Measurements from ENCODE around the gene ST7L. TPM values are rescaled to one million over a fixed set of nuclear protein-coding genes. Genes with fewer than 3 reads are reported as not detected.

ST7L gene
- total and polyA plus RNA-seq, 9 of the 15 experiments (the other 6 are each of a cell fraction or from before 2014, with no cell fraction given): 9.0 to 32.5 (median 26.6) TPM

DNA sequence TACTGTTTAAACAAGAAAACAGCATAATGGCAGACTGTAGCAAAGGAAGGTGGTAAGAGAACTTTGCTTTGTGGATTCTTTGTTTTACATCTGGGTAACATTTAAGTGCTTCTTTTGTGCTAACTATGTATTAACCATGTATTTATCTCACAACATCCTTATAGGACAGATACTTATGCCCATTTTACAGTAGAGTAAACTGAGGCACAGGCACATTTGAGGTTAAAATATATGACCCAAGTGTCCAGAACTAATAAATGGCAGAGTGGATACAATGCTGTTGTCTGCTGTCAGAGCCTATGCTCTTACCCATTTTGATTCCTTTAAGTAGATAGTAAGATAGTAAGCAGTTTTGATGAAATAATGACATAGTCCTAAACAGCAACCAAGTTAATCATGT, 7.9 kb upstream of the ST7L start:
- Histone ChIP-seq H3K4me3 (no peak overlapping the region), H3K36me3 (ENCODE audit: control insufficient read depth, insufficient read depth, low read length) (peaks cover 78% of the 10 kb centered on the region), H3K9me1 (ENCODE audit: control insufficient read depth, insufficient read depth, low read length) (peaks cover 9% of the 10 kb centered on the region), H3K27ac (ENCODE audit: extremely low read depth, low read depth, low read length) (no peak overlapping the region), H3K79me2 (ENCODE audit: control insufficient read depth, insufficient read depth, low read length) (peaks cover 98% of the 10 kb centered on the region), H3K4me2 (ENCODE audit: insufficient read depth, low read length) (no peak overlapping the region), H3K27me3 (ENCODE audit: control insufficient read depth in 2 of 2, insufficient read depth in 2 of 2, low read length in 2 of 2) (no peaks in the 10 kb centered on the region), H3K9me3 (replicated peaks; ENCODE audit: control insufficient read depth, insufficient read depth, low read depth, low read length) (no peaks in the 10 kb centered on the region), H3K9ac (ENCODE audit: insufficient read depth in 1 of 2, low read depth in 2 of 2, low read length in 2 of 2) (no peak overlapping the region), H3K4me1 (replicated peaks in 1 of 2; ENCODE audit: control insufficient read depth in 2 of 2, insufficient read depth in 2 of 2, low read length in 2 of 2) (peaks cover 13 to 31% of the 10 kb centered on the region in 2 experiments), H4K20me1 (replicated peaks; ENCODE audit: control insufficient read depth, insufficient read depth, low read length) (peaks cover 56% of the 10 kb centered on the region), H2AFZ (ENCODE audit: low read depth, low read length) (no peak overlapping the region)
- no peak for DNase-seq (ENCODE audit: extremely low read depth in 1 of 4, low spot score in 3 of 4)
- no peak for ATAC-seq
- intact Hi-C loops (cut with micrococcal nuclease): loop anchor here (10.0 kb wide), 1 partner anchor 178 kb away; no protein-coding TSS in a partner anchor
- no TSS peak for BruUV-seq (replicated peaks)
- in situ Hi-C loops (cut with MboI): loop anchor here (10.0 kb wide), 1 partner anchor 178 kb away; no protein-coding TSS in a partner anchor
- FAIRE-seq: no peak
- POLR2A ChIA-PET: no interaction called here
- CTCF ChIA-PET (ENCODE audit: low intra/inter-chr PET ratio): no interaction called here
- TF ChIP-seq SRSF9 (IDR thresholded peaks at IDR 0.05; ENCODE audit: borderline replicate concordance, low read depth, low read length) (no peak), ADNP (tag; IDR thresholded peaks at IDR 0.05) (peak; percentile 90), ZNF57 (CRISPR knock-in tag; IDR thresholded peaks at IDR 0.05) (no peak), PRPF4 (IDR thresholded peaks at IDR 0.05; ENCODE audit: insufficient read depth, low read depth, low read length, poor library complexity, severe bottlenecking) (no peak), RBFOX2 (IDR thresholded peaks at IDR 0.05; ENCODE audit: low read depth, low read length) (peak; percentile 6; the same call in 1 of the 2 replicates), BCOR (IDR thresholded peaks at IDR 0.05) (peak; percentile 79), ATF1 (CRISPR knock-in tag; IDR thresholded peaks at IDR 0.05) (no peak), ATF1 (tag; IDR thresholded peaks at IDR 0.05) (no peak), RBM25 (IDR thresholded peaks at IDR 0.05; ENCODE audit: low read depth, low read length, severe bottlenecking) (peak; percentile 96)
- TF ChIP-seq, protein P1, sequence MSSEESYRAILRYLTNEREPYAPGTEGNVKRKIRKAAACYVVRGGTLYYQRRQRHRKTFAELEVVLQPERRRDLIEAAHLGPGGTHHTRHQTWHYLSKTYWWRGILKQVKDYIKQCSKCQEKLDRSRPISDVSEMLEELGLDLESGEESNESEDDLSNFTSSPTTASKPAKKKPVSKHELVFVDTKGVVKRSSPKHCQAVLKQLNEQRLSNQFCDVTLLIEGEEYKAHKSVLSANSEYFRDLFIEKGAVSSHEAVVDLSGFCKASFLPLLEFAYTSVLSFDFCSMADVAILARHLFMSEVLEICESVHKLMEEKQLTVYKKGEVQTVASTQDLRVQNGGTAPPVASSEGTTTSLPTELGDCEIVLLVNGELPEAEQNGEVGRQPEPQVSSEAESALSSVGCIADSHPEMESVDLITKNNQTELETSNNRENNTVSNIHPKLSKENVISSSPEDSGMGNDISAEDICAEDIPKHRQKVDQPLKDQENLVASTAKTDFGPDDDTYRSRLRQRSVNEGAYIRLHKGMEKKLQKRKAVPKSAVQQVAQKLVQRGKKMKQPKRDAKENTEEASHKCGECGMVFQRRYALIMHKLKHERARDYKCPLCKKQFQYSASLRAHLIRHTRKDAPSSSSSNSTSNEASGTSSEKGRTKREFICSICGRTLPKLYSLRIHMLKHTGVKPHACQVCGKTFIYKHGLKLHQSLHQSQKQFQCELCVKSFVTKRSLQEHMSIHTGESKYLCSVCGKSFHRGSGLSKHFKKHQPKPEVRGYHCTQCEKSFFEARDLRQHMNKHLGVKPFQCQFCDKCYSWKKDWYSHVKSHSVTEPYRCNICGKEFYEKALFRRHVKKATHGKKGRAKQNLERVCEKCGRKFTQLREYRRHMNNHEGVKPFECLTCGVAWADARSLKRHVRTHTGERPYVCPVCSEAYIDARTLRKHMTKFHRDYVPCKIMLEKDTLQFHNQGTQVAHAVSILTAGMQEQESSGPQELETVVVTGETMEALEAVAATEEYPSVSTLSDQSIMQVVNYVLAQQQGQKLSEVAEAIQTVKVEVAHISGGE (CRISPR knock-in tag; IDR thresholded peaks at IDR 0.05): no peak
- TF ChIP-seq, protein P2, sequence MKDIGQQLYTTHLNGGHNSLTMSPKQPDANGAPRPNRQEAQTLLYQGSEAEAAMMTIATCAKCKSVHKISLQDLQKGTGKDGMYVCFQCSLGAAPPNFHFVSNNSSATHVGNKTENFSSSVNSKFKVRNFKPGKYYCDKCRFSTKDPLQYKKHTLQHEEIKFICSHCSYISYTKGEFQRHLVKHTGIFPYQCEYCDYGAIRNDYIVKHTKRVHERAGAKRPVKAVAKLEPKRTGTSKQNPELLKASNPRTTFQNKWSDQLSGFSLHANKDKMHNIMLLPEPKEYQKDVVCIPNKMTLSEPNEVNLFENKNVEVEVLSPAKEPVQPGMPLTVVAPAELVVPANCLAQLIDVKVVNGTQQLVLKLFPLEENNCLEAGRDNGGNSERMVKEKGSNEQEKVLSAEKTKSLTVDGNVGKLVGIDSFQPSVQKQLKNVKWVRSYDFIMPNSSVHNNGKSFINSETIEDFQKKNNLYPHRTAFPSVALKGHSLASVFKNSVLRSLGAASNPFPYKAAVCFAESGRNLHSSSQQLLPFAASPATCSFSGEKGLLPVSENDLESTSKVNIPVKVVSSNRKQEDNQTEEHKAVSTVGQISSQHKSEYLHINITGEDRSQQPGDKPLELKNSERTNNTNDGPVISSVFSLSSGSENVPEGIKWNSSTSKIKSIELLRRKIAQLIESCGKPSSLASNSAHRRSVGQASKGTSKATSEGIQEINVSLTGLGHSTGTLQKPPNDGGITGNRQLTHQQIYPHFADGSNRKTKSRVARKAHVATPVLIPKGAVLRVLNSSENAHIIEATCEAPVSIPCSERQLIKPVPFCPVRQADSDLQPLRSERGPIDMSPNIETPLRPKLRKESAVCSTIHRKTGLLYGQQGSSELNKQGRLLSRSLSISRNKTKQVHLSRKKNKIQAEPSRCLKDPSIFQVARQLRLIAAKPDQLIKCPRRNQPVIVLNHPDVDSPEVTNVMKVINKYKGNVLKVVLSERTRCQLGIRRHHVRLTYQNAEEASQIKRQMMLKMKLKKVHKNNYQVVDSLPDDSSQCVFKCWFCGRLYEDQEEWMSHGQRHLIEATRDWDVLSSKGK (CRISPR knock-in tag; IDR thresholded peaks at IDR 0.05): no peak
- TF ChIP-seq, protein P3, sequence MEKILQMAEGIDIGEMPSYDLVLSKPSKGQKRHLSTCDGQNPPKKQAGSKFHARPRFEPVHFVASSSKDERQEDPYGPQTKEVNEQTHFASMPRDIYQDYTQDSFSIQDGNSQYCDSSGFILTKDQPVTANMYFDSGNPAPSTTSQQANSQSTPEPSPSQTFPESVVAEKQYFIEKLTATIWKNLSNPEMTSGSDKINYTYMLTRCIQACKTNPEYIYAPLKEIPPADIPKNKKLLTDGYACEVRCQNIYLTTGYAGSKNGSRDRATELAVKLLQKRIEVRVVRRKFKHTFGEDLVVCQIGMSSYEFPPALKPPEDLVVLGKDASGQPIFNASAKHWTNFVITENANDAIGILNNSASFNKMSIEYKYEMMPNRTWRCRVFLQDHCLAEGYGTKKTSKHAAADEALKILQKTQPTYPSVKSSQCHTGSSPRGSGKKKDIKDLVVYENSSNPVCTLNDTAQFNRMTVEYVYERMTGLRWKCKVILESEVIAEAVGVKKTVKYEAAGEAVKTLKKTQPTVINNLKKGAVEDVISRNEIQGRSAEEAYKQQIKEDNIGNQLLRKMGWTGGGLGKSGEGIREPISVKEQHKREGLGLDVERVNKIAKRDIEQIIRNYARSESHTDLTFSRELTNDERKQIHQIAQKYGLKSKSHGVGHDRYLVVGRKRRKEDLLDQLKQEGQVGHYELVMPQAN (IDR thresholded peaks at IDR 0.05; ENCODE audit: borderline replicate concordance): no peak
- TF ChIP-seq, protein P4, sequence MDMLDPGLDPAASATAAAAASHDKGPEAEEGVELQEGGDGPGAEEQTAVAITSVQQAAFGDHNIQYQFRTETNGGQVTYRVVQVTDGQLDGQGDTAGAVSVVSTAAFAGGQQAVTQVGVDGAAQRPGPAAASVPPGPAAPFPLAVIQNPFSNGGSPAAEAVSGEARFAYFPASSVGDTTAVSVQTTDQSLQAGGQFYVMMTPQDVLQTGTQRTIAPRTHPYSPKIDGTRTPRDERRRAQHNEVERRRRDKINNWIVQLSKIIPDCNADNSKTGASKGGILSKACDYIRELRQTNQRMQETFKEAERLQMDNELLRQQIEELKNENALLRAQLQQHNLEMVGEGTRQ (CRISPR knock-in tag; IDR thresholded peaks at IDR 0.05): no peak

Measured in K562 (cell line).